D721Med (cell line): ENCODE results near the gene SMIM36.

Experiments used
- DNase-seq: peaks from one replicate; pipeline ENCODE4 v3.0.0; 2011; ENCODE audit warnings: low spot score; ENCODE audit not compliant: insufficient read length
- FAIRE-seq: peaks from 2 replicates; lab custom pipeline; 2011; peaks lifted over from hg19 to GRCh38; lab: Jason Lieb, UNC
- TF ChIP-seq, protein P1 (sequence below): IDR thresholded peaks from 2 replicates; pipeline ENCODE4 v1.5.1; 2012; ENCODE audit warnings: mild to moderate bottlenecking, control low read depth; ENCODE audit not compliant: insufficient read depth; ENCODE audit errors: missing control alignments

Gene SMIM36

DNA sequence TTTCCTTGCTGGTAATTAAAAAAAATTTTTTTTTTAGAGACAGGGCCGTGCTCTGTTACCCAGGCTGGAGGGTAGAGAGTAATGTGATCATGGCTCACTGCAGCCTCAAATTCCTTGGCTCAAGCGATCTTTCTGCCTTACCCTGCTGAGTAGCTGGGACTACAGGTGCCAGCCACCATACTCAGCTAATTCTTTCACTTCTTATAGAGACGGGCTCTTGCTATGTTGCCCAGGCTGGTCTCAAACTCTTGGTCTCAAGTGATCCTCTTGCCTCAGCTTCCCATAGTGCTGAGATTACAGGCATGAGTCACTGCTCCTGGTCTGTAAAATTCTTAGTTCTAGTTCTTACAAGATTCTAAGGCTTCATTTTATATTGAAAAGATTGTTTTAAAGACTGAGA lies 11.1 kb downstream of the SMIM36 start:
- no peak for FAIRE-seq
- TF ChIP-seq, protein P1, sequence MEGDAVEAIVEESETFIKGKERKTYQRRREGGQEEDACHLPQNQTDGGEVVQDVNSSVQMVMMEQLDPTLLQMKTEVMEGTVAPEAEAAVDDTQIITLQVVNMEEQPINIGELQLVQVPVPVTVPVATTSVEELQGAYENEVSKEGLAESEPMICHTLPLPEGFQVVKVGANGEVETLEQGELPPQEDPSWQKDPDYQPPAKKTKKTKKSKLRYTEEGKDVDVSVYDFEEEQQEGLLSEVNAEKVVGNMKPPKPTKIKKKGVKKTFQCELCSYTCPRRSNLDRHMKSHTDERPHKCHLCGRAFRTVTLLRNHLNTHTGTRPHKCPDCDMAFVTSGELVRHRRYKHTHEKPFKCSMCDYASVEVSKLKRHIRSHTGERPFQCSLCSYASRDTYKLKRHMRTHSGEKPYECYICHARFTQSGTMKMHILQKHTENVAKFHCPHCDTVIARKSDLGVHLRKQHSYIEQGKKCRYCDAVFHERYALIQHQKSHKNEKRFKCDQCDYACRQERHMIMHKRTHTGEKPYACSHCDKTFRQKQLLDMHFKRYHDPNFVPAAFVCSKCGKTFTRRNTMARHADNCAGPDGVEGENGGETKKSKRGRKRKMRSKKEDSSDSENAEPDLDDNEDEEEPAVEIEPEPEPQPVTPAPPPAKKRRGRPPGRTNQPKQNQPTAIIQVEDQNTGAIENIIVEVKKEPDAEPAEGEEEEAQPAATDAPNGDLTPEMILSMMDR: no peak
- no peak for DNase-seq

DNA sequence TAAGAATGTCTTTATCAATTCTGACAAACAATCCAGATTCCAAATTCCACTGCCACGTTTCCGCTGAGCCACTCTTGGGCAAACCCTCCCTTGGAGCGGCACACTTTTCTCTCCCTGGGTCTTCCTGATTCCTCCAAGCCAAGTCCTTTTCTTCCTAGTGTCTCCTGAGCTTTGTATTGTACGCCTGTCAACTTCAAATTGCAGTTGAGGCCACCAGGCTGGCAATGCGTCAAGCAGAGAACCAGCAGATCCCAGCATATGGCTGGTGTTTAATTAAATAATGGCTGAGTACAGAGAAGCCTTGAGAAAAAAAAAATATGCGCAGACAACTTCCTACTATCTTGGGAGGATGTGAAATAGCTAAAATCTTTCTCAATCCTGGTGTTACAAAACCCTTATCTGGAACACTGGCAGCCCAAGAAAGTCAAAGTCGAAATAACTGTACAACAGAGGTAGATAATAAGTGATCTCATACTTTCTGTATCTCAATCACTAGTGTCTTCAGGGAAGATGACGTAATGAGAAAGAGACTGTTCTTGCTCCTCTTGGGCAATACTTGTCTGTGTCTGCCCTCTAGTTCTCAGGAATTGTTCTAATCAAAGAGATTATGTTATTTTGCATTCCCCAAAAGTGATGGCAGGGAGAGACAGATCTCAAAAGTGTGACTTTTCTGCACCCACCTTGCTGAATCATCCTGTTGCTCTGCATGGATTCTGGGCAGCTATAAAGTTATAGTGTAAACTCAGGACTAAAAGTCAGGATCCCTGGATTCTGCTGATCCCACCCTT lies 15.0 kb downstream of the SMIM36 start:
- FAIRE-seq: no peak

DNA sequence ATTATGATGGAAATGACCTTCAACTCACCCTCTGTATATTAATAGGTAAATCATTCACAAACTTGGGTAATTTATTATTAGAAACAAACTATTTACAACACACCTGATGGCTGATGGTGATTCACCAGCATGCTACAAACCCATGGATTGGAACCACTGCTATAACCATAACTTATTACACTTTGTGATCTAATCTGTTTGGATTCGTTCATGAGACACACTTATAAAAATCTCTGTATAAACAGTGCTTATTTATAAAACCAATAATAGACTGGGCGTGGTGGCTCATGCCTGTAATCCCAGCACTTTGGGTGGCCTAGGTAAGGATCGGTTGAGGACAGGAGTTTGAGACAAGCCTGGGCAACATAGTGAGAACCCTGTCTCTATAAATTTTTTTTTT lies 16.0 kb downstream of the SMIM36 start:
- FAIRE-seq (no peak), DNase-seq (no peak)
- TF ChIP-seq, protein P1: no peak

More for the DNA sequence above, 15.0 kb downstream of the SMIM36 start:
- DNase-seq: no peak
- TF ChIP-seq, protein P1: no peak

DNA sequence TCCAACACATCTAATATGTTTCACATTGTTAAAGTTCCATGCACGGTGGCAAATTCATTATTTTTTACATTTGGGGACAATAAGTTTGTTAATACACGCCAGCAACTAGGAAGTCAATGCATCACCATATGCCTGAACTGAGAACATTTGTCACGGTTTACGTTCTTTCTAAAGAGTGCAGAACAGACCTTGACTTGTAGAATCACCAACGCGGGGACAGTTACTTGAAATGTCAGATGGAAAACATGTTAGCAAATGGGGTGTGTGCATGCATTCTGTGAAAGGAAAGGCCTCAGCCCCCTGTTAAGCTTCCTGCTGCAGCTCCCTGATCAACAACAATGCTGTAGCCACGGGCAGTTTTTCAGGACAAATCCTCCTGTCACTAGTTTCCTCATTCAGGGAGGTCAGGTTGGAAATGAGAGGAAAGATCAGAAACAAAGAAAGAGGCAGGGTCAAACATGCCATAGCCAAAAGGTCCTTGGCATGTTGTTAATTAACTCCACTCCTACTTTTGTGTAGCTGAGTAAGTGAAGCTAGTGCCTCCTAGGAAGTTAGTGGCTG lies 18.4 kb downstream of the SMIM36 start:
- TF ChIP-seq, protein P1: no peak
- DNase-seq (no peak), FAIRE-seq (no peak)

DNA sequence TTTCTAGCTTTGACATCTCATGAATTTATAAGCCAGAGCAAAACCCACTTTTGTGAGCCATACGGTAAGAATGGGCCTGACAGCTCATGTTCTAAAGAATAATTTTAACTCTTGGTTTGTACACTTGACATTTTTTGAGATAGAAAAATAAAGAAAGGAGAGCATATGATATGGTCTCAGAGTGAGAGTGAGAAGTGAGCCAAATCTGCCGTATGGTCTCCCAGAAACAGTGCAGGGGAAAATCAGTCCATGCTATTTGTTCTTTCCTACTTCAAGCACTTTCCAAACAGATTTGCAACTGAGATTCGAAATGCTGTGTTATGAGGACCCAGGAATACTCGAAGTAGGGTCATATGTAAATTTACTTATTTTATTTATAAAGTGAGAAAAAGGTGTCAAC lies 20.9 kb downstream of the SMIM36 start:
- no peak for DNase-seq
- FAIRE-seq: no peak
- TF ChIP-seq, protein P1: no peak

DNA sequence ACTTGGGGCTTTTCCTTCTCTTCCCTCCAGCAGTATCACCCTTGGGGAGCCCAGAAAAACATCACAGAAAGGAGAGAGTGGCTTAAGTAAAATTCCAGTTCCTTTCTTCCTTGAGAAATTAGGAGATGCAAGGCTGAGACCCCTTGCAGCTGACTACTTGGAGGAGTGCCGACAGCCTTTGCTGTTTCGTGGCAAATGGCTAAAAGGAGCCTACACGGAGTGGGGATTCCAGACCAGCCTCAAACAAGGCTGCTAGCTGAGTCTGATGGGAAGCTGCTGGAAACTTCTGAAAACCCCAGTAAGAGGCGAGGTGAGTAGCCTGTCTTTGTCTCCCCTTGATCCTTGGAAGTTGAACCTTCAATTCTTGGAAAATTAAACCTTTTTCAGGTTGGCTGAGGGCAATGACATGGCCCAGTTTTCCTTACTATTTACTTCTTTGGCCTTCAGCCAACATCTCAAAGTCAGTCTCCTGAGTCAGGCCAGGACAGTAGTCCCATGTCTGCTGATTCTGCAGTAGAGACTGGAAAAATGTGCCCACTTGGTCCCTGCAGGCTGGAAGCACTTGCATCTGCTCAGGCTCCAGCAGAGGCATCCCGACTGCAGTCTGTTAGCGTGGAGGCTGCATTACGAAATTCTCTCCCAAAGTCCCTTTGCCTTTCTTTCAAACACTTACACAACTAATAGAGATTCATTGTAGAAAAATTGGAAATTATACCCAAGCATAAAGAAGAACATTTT lies 23.4 kb downstream of the SMIM36 start:
- TF ChIP-seq, protein P1: no peak
- no peak for DNase-seq
- no peak for FAIRE-seq
